K562 (cell line): Measurements from ENCODE around the gene TIMM44. TPM values are rescaled to one million over a fixed set of nuclear protein-coding genes. Genes with fewer than 3 reads are reported as not detected.

ENCODE experiments used
- ATAC-seq: fragments of 200-7000 bp; cut with Tn5 transposase; 3 replicates; pipeline ENCODE4 v1.9.1; 2020; ENCODE audit warnings: moderate library complexity
- BruUV-seq: library from RNA; stranded (reverse); fragments of 400-500 nt; replicated peaks from 2 replicates; lab custom pipeline; 2021; lab: Mats Ljungman, UMichigan
- CTCF ChIA-PET: fragments of 300-600 bp; formaldehyde crosslinking; extraction: SDS; loops from one replicate; lab custom pipeline; 2021; ENCODE audit warnings: low intra/inter-chr PET ratio; lab: Yijun Ruan, JAX
- POLR2A ChIA-PET: fragments of 300-600, 350-650 bp; sonication (Branson Sonifier 250); formaldehyde crosslinking; extraction: SDS; loops from one replicate; lab custom pipeline; 2021; ENCODE audit warnings: antibody characterized with exemption, inconsistent platforms; lab: Yijun Ruan, JAX
- DNase-seq, 4 experiments: peaks; one replicate each; pipeline versions ENCODE4 v3.0.0 to v3.0.0-alpha.2; 2011 to 2018; ENCODE audit warnings: low spot score in 3 of 4, mixed read lengths in 3 of 4; ENCODE audit errors: extremely low read depth in 1 of 4
- FAIRE-seq: peaks from 2 replicates; lab custom pipeline; 2011; peaks lifted over from hg19 to GRCh38; lab: Jason Lieb, UNC
- H2AFZ ChIP-seq: 2 replicates; pipeline ENCODE4 v1.6.0; 2011; ENCODE audit warnings: low read depth, low read length, control low read depth, inconsistent platforms
- H3K27ac ChIP-seq: fragments of 200-600 bp; 3 replicates; pipeline ENCODE4 v1.8.0; 2011; ENCODE audit warnings: low read depth, mild to moderate bottlenecking, control low read depth, inconsistent platforms, low read length, moderate library complexity, mixed read lengths; ENCODE audit errors: extremely low read depth
- H3K27me3 ChIP-seq, 2 experiments: fragments of 300-600 bp in 1 of 2; 2 replicates in 1 of 2; 3 replicates in 1 of 2; pipeline versions ENCODE4 v1.6.0 to v1.8.0; 2011; ENCODE audit warnings: inconsistent platforms in 2 of 2, low read length in 2 of 2, mild to moderate bottlenecking in 1 of 2, mixed read lengths in 1 of 2, moderate library complexity in 1 of 2; ENCODE audit not compliant: control insufficient read depth in 2 of 2, insufficient read depth in 2 of 2
- H3K36me3 ChIP-seq: fragments of 300-600 bp; 3 replicates; pipeline ENCODE4 v1.8.0; 2011; ENCODE audit warnings: mild to moderate bottlenecking, low read length, inconsistent platforms; ENCODE audit not compliant: control insufficient read depth, insufficient read depth
- H3K4me1 ChIP-seq, 2 experiments: fragments of 200-600 bp in 1 of 2; replicated peaks in 1 of 2; 2 replicates in 1 of 2; 3 replicates in 1 of 2; pipeline versions ENCODE4 v1.5.1 to v1.8.0; 2011; ENCODE audit warnings: inconsistent platforms in 2 of 2, low read length in 2 of 2, mild to moderate bottlenecking in 1 of 2, mixed read lengths in 1 of 2, moderate library complexity in 1 of 2; ENCODE audit not compliant: control insufficient read depth in 2 of 2, insufficient read depth in 2 of 2
- H3K4me2 ChIP-seq: 2 replicates; pipeline ENCODE4 v1.6.1; 2011; ENCODE audit warnings: low read length, control low read depth, inconsistent platforms, mixed read lengths; ENCODE audit not compliant: insufficient read depth
- H3K4me3 ChIP-seq: fragments of 200-600 bp; sonication (generic), shearing (Covaris generic); 2 replicates; pipeline ENCODE4 v1.5.1; 2016; ENCODE audit warnings: control low read depth, inconsistent platforms
- H3K79me2 ChIP-seq: fragments of 200-600 bp; 3 replicates; pipeline ENCODE4 v1.8.0; 2011; ENCODE audit warnings: low read length, inconsistent platforms; ENCODE audit not compliant: control insufficient read depth, insufficient read depth
- H3K9ac ChIP-seq, 2 experiments: 2 replicates each; pipeline versions ENCODE4 v1.6.0 to v1.6.1; 2011; ENCODE audit warnings: low read depth in 2 of 2, low read length in 2 of 2, control low read depth in 1 of 2, inconsistent platforms in 1 of 2, mild to moderate bottlenecking in 1 of 2, mixed read lengths in 1 of 2; ENCODE audit not compliant: insufficient read depth in 1 of 2
- H3K9me1 ChIP-seq: one replicate; pipeline ENCODE4 v1.6.0; 2011; ENCODE audit warnings: inconsistent platforms, mild to moderate bottlenecking, low read length, moderate library complexity; ENCODE audit not compliant: control insufficient read depth, insufficient read depth
- H3K9me3 ChIP-seq: replicated peaks from 2 replicates; pipeline ENCODE4 v1.5.1; 2011; ENCODE audit warnings: low read depth, low read length, inconsistent platforms; ENCODE audit not compliant: control insufficient read depth, insufficient read depth
- H4K20me1 ChIP-seq: replicated peaks from 2 replicates; pipeline ENCODE4 v1.6.1; 2011; ENCODE audit warnings: low read length, inconsistent platforms, mixed read lengths; ENCODE audit not compliant: control insufficient read depth, insufficient read depth
- CTCF ChIP-seq, 3 experiments: IDR thresholded peaks in 2 of 3; conservative IDR thresholded peaks in 1 of 3; 2 replicates each; pipeline ENCODE4 v1.5.1; 2011 to 2012; ENCODE audit warnings: low read length in 3 of 3, mild to moderate bottlenecking in 3 of 3, control low read depth in 2 of 3, improper control_type of control experiment in 1 of 3, inconsistent platforms in 1 of 3, low read depth in 1 of 3, mixed read lengths in 1 of 3, moderate library complexity in 1 of 3; ENCODE audit not compliant: insufficient read depth in 2 of 3
- HNRNPL ChIP-seq: fragments of 200-400 bp; formaldehyde crosslinking; IDR thresholded peaks from 2 replicates; pipeline ENCODE4 v1.6.1; 2017; ENCODE audit warnings: low read depth, mild to moderate bottlenecking, low read length
- KHSRP ChIP-seq: fragments of 450-650 bp; IDR thresholded peaks from 2 replicates; pipeline ENCODE4 v1.6.1; 2017
- RFX5 ChIP-seq: IDR thresholded peaks from 2 replicates; pipeline ENCODE4 v1.6.1; 2011; ENCODE audit warnings: low read depth, mild to moderate bottlenecking, improper control_type of control experiment, low read length
- ZNF165 ChIP-seq: fragments of 250-450 bp; sonication (Bioruptor Pico); IDR thresholded peaks from 2 replicates; pipeline ENCODE4 v1.4.0; 2020; ENCODE audit warnings: borderline replicate concordance
- ZNF23 ChIP-seq: fragments of 250-450 bp; sonication (Bioruptor Pico); IDR thresholded peaks from 2 replicates; pipeline ENCODE4 v1.4.0; 2020; ENCODE audit warnings: mild to moderate bottlenecking
- WGBS: fragments of 100-300 bp; shearing (Covaris generic); methylation state at CpG from one replicate; pipeline ENCODE4 v1.1.6; 2016; ENCODE audit warnings: low coverage, mixed read lengths; ENCODE audit not compliant: insufficient coverage; ENCODE audit errors: missing lambda C conversion rate; 5-methylcytosine and 5-hydroxymethylcytosine counted together
- in situ Hi-C: fragments of 300-500 bp; cut with MboI; formaldehyde crosslinking; loops from 4 replicates; pipeline ENCODE4 v1.15.0; 2018; ENCODE audit warnings: inconsistent platforms, mixed read lengths
- intact Hi-C: fragments of 100-400 bp; cut with micrococcal nuclease; formaldehyde crosslinking; loops from 2 replicates; pipeline ENCODE4 v1.14.2; 2022
- polyA plus RNA-seq, 8 experiments: library from polyadenylated mRNA; depleted of rRNA in 4 of 8; stranded (reverse) in 5 of 8; unstranded in 3 of 8; fragments of >200 nt; fragmentation: Nextera tagmentation in 2 of 8; fragmentation: Illumina TruSeq in 1 of 8; extraction: Ambion mirVana in 2 of 8; extraction: Trizol in 1 of 8; gene quantifications; 2 replicates each; pipeline versions ENCODE4 v1.2.1 to v1.2.3, GENCODE V29; 2011 to 2014; ENCODE audit warnings: inconsistent platforms in 1 of 8, missing spikeins in 1 of 8
- total RNA-seq, 7 experiments: library from RNA; depleted of rRNA in 6 of 7; stranded (reverse); fragments of >200 nt in 6 of 7; fragmentation: Illumina TruSeq in 2 of 7; extraction: Trizol in 2 of 7; gene quantifications; 2 replicates each; pipeline versions ENCODE4 v1.2.1 to v1.2.3, GENCODE V29; 2011 to 2021; ENCODE audit warnings: low replicate concordance in 1 of 7
- TF ChIP-seq, protein P1 (sequence below): sonication (generic); formaldehyde crosslinking; IDR thresholded peaks from 2 replicates; pipeline ENCODE4 v1.8.1; 2023; ENCODE audit warnings: mild to moderate bottlenecking, missing genetic modification reagents

TIMM44 gene
- total and polyA plus RNA-seq, 9 of the 15 experiments (the other 6 are each of a cell fraction or from before 2014, with no cell fraction given) = 10.3 to 231 (median 89.3) TPM

DNA sequence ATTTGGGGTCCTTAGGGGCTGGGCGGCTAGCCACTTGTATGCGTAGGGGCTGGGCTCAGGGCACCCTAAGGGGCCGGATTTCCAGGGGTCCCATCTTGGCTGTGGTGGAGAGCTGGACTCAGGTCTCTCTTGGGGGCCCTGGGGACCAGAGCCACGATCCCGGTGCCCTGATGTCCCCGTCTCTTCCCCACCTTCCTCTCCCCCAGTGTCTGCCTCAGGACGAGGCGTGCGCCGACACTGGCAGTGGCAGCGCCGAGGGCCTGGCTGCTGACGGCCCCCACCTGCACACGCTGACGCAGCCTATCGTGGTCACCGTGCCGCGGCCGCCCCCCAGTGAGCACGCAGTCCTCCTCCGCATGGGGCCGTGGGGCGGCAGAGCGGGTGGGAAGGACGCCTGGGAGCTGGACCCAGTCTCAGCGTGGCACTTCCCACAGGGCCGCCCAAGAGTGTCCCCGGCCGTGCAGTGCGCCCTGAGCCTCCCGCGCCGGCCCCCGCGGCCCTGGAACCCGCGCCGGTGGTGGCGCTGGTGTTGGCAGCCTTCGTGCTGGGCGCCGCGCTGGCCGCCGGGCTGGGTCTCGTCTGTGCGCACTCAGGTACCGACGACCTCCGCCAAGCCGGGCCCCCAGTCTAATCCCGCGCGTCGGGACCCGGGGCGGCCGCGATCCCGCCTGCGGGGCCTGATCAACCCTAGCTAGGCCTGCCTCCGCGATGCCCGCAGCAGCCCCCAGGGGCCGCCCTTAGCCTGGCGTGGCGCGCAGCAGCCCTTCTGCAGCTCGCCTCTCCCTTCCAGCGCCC is 26.0 kb downstream of the TIMM44 start:
- DNase-seq (no peak), ATAC-seq (no peak), FAIRE-seq (no peak)
- Histone ChIP-seq H3K4me3 (no peak overlapping the region), H3K9me1 (no peaks in the 10 kb centered on the region), H3K27ac (no peak overlapping the region), H2AFZ (no peak overlapping the region), H4K20me1 (peaks cover 9% of the 10 kb centered on the region; the same call in 1 of the 2 replicates), H3K27me3 (no peaks in the 10 kb centered on the region), H3K4me1 (peaks cover 9 to 71% of the 10 kb centered on the region in 2 experiments), H3K79me2 (peaks cover 14% of the 10 kb centered on the region), H3K9ac (no peak overlapping the region), H3K36me3 (peaks cover 17% of the 10 kb centered on the region; the same call in 1 of the 3 replicates), H3K4me2 (no peak overlapping the region), H3K9me3 (no peaks in the 10 kb centered on the region)
- ChIA-PET POLR2A (interaction anchor here (0.5 kb wide), 1 partner anchor 45 kb away, joined by 3 read pairs; no protein-coding TSS in a partner anchor), CTCF (no interaction called here)
- intact Hi-C loops = no loop called here
- 86% methylated on average over 13 of the region's 71 CpGs for WGBS
- no TSS peak for BruUV-seq
- in situ Hi-C loops = no loop called here
- TF ChIP-seq, protein P1, sequence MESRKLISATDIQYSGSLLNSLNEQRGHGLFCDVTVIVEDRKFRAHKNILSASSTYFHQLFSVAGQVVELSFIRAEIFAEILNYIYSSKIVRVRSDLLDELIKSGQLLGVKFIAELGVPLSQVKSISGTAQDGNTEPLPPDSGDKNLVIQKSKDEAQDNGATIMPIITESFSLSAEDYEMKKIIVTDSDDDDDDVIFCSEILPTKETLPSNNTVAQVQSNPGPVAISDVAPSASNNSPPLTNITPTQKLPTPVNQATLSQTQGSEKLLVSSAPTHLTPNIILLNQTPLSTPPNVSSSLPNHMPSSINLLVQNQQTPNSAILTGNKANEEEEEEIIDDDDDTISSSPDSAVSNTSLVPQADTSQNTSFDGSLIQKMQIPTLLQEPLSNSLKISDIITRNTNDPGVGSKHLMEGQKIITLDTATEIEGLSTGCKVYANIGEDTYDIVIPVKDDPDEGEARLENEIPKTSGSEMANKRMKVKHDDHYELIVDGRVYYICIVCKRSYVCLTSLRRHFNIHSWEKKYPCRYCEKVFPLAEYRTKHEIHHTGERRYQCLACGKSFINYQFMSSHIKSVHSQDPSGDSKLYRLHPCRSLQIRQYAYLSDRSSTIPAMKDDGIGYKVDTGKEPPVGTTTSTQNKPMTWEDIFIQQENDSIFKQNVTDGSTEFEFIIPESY (CRISPR knock-in tag) = peak; percentile 89
- TF ChIP-seq ZNF23 (no peak), HNRNPL (peak; percentile 82), RFX5 (no peak), KHSRP (no peak), CTCF (IDR thresholded peaks at IDR 0.05 in 2 of 3, conservative IDR thresholded peaks at IDR 0.05 in 1 of 3; ENCODE audit: insufficient read depth in 2 of 3, low read depth in 1 of 3, low read length in 3 of 3) (0 out of 6 replicates have a peak, but pooled peaks of 1 of the 3 experiments have one; percentile 7), ZNF165 (CRISPR knock-in tag) (no peak)
